GM21526 (cell line): Measurements from ENCODE around the gene JPH2.
"Not testable (repeated sequence)": the region's sequence is repeated elsewhere in the genome, so short reads cannot be mapped to it uniquely, and the experiment has no call there.

ENCODE experiments used
- ATAC-seq: cut with Tn5 transposase; IDR thresholded peaks from one replicate; pipeline ENCODE4 v1.9.1; 2021; ENCODE audit warnings: moderate library complexity; ENCODE audit not compliant: unreplicated experiment, low FRiP score

The JPH2 gene

DNA sequence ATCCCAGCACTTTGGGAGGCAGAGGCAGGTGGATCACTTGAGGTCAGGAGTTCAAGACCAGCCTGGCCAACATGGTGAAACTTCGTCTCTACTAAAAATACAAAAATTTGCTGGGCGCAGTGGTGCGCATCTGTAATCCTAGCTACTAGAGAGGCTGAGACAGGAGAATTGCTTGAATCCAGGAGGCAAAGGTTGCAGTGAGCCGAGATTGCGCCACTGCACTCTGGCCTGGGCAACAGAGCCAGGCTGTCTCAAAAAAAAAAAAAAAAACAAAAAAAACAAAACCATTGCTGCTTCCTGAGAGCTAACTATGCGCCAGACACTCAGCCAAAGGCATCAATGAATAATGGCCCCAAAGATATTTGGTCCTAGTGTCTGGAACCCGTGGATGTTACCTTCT is 57.7 kb downstream of the JPH2 start:
- not testable (repeated sequence) for ATAC-seq

- ATAC-seq, result no peak
These were observed 60.5 kb downstream of the JPH2 start for GRCh38 chr20:44126445-44126844.

DNA sequence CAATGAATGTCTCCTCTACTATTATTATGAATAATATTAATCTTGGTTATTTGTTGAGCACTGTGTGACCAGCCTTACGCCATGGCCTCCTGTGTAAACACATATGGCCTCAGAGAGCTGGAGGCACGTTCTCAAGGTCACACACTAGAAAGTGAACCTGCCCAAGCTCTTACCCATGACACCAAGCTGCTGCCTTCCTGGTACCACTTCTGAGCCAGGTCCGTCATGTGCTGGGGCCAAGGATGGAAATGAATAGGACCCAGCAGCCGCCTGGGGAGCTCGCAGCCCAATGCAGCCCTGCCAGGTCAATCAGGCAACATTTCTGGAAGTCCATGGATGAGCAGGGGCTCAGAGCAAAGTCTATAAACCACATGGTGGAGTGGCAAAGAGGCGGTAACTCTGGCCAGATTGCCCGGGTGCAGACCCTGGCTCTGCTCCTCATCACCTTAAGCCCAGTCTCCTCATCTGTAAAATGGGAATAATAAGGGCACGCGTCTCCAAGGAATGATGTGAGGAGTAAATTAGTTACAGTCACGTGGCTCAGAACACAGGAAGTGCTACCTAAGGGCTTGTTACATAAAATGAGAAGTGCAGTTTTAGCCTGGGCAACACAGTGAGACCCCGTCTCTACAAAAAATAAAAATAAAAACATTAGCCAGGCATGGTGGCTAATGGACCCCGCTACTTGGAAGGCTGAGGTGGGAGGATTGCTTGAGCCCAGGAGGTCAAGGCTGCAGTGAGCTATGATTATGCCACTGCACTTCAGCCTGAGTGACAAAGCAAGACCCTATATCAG is 61.5 kb downstream of the JPH2 start:
- ATAC-seq, result no peak

DNA sequence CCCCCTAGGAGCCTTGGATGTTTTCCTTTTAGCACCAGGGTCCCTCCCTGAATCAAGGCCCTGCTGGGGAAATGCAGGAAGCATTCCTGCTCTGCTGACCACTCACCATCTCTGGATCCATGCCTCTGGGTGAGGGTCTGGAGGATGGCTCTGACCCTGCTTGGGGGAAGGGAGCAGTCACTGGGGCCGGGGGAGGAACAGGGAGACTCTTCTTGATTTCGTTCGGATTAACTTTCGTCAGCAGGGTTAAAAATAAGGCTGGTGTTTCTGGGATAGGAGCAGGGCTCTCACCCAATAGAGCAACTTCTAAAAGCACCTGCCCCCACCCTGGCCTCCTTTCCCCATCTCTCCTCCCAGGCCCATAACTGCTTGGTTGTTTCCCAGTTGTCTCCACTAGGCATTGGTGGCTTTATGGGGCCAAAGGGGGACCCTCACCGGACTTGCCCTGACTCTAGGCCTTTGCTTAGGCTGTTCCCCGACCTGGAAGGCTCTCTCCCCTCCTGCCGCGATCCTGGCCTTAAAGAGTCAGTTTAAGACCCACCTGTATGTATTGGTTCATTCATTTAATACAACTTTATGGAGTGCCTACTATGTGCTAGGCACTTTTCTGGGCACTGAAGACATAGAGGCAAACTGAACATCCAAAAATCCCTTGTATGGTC is 63.0 kb downstream of the JPH2 start:
- no peak for ATAC-seq

DNA sequence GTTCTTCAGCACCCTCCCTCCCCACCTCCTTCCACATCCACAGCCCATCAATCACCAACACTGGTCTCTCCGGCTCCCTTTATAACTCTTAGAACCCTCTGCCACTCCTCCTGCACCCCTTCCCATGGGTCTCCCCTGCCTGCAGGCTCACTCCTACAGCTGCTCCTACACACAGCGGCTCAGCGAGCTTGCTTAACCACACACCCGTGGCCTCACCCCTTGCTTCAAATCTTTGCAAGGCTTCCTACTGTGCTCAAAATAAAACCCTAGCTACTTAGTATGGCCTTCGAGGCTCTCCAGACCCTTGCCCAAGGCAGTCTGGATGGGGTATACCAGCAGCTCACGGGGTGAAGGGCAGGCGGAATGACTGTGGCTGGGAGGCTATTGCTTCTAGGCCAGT is 63.7 kb downstream of the JPH2 start:
- ATAC-seq, result no peak

GRCh38 chr20:44120676-44121425 is 66.1 kb downstream of the JPH2 start:
- no peak for ATAC-seq

- no peak for ATAC-seq
These were observed 68.6 kb downstream of the JPH2 start for GRCh38 chr20:44118185-44119033.

DNA sequence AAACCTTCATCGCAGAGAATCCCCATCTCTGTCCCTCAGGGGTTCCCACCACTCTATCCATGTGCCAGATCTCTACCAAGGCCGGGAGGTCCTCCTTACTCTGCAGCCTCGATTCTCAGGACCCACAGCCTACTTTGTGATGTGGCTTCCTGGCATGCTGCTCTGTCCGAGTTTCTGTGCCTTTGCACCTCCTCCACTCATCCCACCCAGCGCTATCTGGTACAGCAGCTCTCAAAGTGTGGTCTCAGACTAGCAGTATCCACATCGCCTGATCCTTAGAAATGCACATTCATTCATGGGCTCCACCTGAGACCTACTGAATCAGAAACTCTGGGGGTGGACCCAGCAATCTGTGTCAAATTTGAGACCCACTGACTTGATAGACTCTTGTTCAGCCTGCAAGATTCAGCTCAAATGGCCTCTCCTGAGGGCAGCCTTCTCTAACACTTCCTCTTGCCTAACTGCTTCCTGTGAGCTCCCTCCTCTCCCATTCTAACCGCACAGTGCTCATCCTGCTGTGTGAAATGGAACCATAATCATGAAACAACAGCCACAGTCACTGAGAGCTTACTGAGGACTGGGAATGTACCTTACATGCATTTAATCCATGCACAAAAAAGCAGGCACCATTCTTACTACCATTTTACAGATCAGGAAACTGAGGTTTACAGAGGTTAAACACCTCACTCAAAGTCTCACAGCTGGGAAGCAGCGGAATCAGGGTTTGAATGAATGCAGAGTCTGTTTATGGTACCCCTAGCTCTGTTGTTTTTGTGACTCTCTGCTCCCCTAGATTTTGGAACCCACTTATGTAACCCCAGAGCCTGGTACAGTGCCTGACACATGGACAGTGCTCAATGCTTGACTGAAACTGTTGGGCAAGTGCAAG is 69.4 kb downstream of the JPH2 start:
- ATAC-seq, result no peak

GRCh38 chr20:44115762-44116644 is 71.0 kb downstream of the JPH2 start:
- ATAC-seq, result no peak

- no peak for ATAC-seq
These were observed 71.8 kb downstream of the JPH2 start for GRCh38 chr20:44115181-44115580.

- ATAC-seq, result no peak
These were observed 73.2 kb downstream of the JPH2 start for GRCh38 chr20:44113618-44114376.

- no peak for ATAC-seq
These were observed 73.9 kb downstream of the JPH2 start for GRCh38 chr20:44112889-44113617.

- no peak for ATAC-seq
These were observed 74.5 kb downstream of the JPH2 start for GRCh38 chr20:44112456-44112855.

DNA sequence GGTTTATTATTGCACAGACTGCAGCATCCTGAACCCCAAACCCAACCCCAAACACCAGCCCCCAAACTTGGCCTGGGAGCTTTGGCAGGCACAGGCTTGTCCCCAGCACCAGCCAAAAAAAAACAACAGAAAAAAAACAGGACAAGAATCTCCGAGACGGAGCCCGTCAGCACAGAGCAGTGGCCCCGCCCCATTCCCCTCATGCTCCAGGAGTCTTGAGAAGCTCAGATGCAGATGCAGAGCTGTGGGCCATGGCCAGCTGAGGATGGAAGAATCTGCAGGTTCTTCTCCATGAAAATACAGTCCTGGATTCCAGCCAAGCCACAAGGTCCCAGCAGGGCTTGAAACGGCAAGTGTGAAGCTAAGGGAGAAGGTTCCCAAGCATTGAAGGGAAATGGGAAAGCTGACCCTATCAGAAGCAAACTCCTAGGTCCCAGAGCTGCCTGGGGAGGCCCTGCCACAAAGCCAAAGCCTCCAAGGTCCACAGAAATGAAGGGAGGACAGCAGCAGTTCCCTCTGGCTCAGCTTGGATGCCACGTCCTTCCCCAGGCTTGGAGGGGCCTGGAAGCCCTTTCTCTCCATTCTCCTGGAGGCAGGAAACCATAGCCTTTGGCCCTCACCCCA is 75.2 kb downstream of the JPH2 start:
- no peak for ATAC-seq

GRCh38 chr20:44110816-44111568 is 76.0 kb downstream of the JPH2 start:
- ATAC-seq, result no peak

GRCh38 chr20:44109951-44110361 is 77.0 kb downstream of the JPH2 start:
- ATAC-seq, result no peak
